Measurements from ENCODE around the gene PTPRN2.

DNA sequence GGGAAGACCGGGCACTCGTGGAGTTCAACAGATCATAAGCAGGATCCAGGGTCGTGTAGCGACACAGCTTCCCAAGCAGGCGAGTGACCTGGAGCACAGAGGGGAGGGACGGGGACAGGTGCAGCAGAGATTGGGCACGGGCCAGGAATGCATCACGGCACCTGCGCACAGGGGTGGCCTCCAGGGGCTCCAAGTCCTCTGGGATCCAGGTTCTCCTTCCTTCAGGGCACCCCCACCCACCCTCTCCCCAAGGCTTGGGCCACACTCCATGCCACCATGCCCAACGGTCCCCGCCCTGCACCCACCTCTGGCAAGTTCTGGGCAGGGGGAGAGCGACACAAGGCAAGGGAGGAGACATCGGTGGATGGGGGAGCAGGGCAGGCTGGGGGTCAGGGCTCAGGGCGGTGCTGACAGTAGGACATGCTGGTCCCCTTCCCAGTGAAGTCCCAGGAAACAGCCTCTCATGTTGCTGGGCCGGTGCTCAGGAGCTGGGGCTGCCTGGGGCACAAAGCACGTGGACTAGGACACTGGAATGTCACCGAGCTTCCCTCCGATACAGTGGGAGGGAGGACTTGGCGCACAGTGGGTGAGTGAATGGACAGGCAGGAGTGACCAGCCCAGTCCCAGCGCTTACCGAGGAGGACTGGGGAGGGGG lies 597.3 kb downstream of the PTPRN2 start:
- TF ChIP-seq, protein P1, sequence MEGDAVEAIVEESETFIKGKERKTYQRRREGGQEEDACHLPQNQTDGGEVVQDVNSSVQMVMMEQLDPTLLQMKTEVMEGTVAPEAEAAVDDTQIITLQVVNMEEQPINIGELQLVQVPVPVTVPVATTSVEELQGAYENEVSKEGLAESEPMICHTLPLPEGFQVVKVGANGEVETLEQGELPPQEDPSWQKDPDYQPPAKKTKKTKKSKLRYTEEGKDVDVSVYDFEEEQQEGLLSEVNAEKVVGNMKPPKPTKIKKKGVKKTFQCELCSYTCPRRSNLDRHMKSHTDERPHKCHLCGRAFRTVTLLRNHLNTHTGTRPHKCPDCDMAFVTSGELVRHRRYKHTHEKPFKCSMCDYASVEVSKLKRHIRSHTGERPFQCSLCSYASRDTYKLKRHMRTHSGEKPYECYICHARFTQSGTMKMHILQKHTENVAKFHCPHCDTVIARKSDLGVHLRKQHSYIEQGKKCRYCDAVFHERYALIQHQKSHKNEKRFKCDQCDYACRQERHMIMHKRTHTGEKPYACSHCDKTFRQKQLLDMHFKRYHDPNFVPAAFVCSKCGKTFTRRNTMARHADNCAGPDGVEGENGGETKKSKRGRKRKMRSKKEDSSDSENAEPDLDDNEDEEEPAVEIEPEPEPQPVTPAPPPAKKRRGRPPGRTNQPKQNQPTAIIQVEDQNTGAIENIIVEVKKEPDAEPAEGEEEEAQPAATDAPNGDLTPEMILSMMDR (conservative IDR thresholded peaks at IDR 0.05), result no peak
- no peak for TF ChIP-seq EZH2 (IDR thresholded peaks at IDR 0.05; ENCODE audit: low read depth)

All from PC-9 (cell line).